Activated CD4-positive, alpha-beta T cell treated with anti-CD3 and anti-CD28 coated beads, Interleukin-2, amount 50 U/mL, for 1 hour (primary cell): ENCODE results near the gene ANO3.

ENCODE experiments used
- DNase-seq: peaks from one replicate; pipeline ENCODE4 v3.0.0-alpha.2; 2020

ANO3 gene

DNA sequence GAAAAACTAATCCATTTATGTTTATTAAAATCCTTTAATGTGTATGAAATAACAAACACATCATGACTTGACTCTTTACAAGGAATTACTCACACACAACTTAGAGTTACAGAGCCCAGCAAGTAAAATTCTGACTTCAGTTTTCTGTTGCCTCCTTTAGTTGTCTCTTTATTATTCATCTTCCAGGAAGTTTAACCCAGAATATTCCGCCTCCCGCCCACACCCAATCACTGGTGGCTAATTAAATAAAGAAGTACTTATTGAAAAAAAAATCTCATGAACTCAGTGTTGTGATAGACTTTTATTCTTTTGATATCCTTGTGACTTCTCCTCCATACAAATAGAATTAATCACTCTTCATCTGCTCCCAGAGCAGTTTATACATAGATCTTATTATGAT is 178.2 kb downstream of the ANO3 start:
- DNase-seq: no peak

DNA sequence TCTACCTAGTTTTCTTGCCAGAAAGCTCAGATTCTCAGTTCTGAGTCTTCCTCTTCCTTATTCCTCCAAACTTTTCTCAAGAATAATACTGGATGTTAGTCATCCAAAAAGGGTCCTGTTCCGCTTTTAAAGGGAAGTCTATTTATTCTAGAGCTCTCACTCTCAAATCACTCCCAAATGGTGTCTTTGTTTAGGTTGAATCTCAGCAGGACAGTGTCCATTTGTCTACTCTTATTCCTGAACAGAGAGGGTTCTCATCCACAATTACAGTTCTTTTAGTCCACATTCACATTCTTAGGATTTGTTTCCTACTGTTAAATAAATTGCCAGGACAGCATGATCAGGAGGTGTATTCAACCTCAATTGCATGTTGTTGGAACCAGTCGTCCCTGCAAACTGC is 178.8 kb downstream of the ANO3 start:
- no peak for DNase-seq

DNA sequence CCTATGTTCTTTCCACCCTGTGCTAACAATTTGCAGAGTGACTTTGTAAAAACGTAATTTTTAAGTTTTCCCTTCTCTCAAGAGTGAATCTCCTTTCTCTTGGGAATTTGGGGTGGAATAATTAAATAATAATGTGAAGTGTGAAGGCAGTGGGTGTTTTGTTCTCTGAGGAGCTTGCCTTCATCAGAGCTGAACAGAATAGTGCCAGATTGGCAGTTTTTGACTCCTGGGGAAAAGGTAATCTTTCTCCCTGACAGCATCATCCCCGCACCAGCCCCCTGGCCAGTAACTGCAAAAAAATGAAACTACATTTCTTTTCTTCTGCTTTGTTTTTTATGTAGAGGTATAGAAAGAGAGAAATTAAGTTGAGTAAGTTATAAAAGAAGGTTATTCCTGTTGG is 180.3 kb downstream of the ANO3 start:
- DNase-seq: no peak

DNA sequence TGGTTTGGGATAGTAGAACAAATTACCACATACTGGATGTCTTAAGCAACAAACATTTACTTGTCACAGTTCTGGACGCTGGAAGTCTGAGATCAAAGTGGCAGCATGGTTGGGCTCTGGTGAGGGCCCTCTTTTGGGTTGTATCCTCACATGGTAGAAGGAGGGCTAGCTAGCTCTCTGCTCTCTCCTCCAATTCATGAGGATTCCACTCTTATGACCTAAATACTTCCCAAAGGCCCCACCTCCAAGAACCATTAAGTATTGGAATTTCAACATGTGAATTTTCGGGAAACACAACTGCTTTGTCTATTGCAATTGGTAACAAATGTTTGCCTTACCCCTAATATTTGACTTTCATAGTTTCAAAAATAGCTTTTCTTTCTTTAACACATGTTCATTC is 187.5 kb downstream of the ANO3 start:
- DNase-seq: no peak

DNA sequence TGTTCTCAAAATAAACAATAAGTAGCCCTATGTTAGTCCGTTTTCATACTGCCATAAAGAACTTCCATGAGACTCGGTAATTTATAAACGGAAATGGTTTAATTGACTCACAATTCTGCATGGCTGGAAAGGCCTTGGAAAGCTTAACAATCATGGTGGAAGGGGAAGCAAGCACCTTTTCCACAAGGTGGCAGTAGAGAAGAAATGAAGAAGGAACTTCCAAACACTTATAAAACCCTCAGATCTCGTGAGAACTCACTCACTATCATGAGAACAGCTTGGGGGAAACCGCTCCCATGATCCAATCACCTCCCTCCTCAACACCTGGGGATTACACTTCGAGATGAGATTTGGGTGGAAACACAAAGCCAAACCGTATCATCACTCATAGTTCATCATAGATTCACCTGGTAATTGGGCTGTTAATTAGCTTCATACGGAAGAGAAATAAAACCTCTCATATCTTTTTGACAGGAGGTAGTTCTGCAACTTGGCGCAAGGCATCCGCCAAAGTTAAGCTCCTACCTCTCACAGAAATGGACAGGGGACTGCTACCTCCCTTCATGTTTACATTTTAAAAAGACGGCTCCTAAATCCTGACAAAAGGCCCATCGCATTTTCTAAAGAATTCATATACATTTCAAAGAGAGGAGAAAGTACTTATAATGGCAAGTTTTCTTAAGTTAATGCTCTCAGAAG is 191.1 kb downstream of the ANO3 start:
- no peak for DNase-seq

DNA sequence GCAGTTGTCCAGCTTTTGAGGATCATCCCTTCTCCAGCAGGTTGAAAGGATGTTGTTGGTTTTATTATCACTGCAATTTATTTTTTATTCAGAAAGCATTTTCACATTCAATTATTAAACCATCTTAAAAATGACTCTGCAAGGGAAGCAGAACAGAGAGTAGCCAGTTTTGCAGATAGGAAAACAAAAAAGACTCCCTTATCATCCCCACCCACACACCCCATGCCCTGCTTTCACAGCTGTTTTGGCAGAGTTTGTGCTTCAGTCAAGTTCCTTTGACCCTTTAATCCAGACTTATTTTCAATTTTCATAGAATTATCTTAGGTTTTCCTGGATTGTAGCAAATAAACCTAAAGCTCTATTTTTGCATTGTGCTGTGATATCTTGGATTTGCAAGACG is 195.8 kb downstream of the ANO3 start:
- no peak for DNase-seq

DNA sequence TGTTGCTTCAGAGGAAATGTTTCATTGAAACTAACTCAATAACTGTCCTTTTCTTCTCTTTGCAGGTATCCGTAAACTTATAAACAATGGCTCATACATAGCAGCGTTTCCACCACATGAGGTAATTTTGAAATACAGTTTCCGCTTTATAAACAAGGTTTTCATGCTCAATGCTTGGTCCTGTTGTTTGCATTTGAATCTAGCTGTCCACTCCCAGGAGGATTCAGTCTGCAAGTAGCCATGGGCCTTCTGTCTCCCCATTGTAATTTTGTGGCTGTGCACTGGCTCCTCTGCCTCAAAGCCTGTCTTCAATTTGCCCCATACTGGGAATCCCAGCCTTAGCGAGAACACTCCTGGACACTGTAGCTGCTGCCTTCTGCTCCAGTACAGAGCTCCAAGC is 205.4 kb downstream of the ANO3 start:
- no peak for DNase-seq

DNA sequence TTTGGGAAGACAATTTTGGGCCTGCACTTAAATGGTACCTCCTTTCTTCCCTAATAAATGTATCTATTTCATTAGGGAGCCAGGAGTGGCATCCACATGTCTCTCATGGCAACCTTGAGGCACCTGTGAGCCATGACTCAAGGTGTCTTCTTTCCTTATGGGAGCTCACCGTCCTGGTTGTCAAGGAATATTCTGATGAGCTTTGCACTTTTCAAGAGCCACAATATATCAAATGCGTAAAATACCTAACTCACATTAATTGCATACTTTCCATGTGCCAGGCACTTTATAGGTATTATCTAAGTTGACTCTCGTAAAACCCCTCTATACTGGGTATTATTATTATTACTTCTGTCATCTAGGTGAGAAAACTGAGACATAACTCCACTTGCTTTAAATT is 207.6 kb downstream of the ANO3 start:
- DNase-seq: no peak

DNA sequence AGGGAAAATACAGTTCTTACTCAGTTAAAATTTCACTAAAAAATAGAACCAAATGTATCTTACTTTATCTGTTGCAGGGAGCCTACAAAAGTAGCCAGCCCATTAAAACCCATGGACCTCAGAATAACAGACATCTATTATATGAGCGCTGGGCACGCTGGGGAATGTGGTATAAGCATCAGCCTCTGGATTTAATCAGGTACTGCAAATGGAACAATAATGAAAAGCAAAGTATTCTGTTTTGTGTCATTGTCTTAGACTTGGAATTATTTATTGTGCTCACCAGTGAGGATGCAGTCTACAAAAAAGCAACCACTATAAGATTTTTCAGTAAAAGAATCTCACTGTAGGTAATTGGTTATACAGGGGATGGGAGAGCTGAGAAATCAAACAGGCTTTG is 209.9 kb downstream of the ANO3 start:
- DNase-seq: no peak

DNA sequence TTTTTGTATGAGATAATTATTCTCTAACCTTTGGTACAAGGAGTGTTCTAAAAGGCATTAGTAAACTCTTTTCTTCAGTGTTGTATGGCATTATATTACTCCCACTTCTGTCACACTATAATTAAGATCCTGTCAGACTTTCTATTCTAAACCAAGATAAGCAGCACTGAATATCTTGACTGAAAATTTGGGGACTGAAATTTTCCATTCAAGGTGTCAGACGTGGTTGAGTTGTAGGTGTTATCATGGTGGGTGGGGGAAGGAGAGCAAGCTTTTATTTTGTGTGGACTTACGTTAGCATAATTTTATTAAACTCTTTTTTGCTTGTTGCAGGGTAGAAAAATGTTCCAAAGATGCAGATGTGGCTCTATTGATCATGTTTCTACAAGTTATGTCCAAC is 217.2 kb downstream of the ANO3 start:
- no peak for DNase-seq

DNA sequence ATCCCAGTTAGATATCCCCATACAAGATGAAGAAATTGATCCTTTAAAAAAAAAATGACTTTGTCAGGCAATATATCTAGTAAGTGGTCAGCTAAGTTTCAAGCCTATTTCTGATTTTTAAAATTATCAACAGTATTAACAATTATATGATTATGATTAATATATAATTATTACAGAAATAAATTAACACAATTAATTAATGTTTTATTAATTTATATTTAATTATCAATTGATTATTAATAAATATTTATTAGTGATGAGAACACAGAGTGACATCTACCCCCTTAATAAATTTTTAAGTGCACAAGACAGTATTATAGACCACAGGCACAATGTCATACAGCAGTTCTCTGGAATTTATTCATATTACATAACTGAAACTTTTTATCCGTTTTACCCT is 218.1 kb downstream of the ANO3 start:
- no peak for DNase-seq

DNA sequence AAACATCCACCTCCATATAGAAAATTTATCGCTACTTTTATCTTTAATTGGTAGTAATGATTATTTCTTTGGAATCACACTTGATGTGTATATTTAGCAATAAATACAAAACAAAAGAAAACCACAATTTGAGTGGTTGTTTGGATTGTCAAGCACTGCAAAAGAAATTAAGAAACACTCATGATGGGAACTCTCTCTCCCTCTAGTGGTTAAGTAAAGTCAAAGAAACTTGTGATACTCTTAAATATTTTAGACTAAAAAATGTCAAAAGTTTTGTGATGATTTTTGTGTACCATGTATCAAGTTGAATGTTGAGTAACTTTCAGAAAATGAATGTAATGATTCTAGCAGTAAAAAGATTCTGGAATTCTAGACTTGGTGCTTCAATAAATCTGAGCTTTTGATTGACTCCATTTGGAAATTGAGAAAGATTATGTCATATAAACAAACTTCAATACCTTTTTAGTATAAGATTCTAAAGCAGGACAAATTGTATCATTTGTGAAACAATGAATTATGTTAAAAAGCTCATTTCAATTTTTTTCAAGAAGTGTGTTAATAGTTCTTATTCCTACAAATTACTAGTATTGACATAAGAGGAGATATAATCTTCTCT is 219.4 kb downstream of the ANO3 start:
- DNase-seq: no peak

DNA sequence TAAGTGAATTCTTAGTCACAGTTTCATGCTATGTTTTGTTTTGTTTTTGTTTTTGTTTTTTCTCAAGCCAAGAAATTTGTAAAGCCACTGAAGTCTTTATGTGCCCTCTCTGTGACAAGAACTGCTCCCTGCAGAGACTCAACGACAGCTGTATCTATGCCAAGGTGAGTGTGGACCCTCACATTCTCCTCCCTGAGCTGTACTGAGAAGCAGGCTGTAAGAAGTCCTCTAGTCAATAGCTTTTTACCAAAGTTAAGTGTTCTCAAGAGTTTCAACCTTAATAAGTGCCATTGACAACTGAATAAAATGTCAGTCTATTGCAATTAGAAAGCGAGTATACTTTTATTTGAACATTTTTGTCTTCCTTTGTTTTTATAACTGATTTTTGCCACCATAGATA is 221.3 kb downstream of the ANO3 start:
- DNase-seq: no peak

DNA sequence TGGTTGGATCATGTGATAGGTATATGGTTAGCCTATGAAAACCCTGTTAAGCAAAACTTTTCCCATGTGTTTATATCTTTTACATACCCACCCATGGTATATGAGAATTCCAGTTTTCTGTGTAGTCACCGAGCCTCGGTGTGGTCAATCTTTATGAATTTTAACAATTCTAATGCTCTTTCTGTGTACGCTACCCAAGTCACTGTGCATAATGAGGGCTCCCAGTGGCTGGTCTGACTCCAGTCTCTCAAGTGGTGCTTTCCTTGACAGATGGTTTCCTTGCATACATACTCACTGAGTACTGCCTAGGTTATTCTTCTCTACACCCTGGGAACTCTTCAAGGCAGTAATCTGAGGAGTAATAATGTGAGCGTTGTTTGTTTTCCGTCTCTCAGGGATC is 222.5 kb downstream of the ANO3 start:
- no peak for DNase-seq

DNA sequence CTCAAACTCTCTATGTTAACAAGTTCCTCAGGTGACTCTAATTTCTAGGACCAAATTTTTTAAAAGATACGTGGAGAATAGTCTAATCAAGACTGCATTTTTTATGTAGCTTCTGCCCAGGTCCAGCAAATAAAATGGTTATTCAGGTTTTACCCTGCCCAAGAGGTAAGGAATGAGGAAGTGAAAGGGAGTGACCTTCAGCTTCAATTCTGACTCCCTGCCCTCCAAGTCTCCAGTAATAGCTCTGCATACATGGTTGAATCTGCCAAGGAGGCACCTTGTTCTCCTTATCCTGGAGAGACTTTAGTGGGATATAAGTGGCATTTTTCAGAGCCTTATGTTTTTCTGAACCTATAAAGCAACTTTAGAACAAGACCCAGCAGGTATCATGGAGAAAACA is 224.7 kb downstream of the ANO3 start:
- DNase-seq: no peak

DNA sequence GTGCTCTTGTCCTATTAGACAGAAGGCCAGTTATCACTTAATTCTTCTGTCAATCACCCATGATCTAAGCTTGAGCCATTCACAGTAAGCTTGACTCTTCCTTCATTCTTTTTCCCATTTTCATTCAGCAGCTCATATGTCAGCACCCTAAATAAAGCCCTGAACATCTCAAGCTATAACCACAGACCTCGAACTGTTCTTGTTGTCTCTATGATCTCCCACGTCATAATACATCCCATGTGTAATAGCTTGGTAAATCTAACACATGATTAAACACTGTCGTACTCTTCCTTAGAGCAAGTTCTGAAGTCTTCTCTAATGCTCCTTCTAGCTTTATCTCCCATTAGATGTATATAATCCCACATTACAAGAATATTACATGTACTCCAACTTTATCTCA is 225.7 kb downstream of the ANO3 start:
- DNase-seq: no peak

DNA sequence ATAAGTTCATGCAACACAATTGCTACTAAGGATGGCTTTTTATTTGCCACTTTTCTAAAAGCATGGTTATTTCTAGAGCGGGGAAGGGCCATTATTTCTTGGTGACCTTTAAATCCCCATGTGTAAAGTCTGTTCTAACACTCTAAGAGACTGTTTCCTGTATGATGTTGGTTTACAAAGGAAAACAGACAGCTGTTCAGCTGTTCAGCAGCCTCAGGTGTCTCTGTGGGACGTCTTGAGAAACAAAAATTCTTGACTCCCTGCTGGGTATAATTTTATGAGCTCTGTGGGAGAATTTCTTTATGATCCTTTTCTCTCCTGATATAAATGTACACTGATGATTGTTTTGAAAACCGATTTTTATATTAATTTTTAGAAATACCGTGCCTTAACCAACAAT is 226.3 kb downstream of the ANO3 start:
- DNase-seq: no peak

DNA sequence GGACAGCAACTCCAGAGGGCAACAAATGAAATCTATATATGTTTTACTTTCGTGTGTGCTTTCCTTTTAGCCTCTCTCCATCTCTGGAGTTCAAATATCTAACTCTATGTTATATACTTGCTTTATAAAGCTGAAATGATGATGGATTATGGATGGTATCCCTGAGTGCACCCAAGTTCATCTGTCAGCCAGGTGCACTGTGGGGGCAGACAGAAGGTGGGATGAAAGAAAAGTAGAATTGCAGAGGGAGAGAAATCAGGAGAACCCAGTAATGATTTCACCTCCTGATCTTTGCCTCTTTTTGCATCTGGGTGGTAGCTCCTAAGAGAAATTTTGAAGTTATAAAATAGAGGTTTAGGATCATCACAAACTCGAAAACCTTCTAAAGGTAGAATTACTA is 237.7 kb downstream of the ANO3 start:
- no peak for DNase-seq

DNA sequence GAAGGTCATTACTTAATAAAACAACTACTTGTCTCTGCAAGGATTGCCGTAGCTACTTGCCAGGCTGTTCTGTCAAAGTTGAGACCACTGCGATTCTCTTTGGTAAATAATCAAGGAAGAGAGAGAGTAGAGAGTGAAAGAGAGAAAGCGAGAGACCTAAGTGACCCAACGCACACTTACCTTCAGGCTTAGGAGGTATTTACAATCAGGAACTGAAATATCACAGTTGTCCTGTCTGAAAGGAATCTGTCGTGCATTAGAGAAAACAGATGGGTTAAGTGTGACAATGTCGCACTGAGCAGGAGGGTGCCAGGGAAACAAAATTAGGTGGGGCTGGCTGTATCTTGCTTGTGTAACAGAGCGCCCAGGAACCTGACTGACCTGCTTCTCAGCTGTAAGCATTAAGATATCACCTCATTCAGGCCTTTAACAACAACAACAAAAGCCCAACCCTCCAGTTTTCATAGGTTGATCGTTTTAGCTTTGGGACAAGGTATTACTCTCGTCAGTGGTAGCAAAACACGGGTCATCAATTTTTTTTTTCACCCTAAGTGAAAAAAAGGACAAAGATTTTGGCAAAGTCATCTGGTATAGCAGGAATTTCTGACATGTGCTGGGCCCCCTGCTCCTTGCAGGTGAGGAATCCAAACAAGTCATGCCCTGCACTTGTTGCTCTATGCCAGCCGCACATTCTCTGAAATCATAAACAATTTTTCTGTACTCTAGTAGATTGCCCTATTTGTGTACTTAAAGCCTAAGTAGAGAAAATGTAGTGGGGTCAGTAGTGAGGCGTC is 240.1 kb downstream of the ANO3 start, which contains the start of gene MUC15:
MUC15 (minus strand) TSS at position 403 of the 794 bp plus-strand sequence. CDS start 5,169 bp downstream, outside the sequence.
- DNase-seq: no peak

DNA sequence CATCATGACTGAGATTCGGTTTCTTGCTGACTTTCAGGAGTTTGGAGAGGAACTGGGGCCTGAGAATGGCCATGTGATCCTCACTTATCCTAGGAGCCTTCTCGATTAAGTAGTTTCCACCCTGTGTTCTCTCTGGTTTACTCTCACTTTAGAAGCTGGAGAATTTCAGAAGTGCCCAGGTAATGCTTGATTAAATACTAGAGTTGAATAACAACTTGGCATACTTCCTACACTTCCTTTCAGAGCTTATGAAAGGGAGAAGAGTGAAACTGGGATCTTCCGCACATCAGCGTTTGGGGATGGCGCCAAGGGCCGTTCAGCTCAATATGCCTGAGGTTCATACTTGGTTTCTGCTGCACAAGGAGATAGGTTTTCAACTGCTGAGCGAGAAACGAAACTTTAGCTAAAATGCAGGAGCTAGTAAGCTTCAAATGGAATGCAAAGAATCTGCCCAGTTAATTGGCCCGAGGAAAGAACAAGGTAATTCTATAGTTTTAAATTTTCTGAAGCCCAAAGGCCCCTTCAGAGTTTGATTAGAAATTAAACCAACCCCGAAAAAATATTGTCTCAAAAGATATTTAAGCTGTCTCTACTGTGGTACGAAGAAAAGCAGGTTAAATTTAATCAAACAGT is 241.0 kb downstream of the ANO3 start:
- no peak for DNase-seq

DNA sequence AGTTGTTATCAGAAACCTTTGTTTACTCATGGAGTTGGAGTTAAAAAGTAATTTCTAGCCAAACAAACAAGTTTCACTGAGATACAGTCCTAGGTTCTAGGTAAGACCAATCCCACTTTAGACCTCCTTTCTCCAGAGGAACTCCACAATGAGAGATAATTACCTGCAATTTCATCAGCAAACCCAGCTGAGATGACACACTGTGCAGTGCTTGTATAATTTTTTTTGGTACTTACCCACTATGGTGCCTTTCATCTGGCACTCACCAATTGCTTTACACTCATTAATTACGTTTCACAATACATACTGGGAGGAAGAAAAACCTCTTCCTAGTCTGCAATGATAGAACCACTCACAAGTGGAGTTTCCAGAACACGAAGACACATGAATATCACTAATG is 242.0 kb downstream of the ANO3 start:
- no peak for DNase-seq

DNA sequence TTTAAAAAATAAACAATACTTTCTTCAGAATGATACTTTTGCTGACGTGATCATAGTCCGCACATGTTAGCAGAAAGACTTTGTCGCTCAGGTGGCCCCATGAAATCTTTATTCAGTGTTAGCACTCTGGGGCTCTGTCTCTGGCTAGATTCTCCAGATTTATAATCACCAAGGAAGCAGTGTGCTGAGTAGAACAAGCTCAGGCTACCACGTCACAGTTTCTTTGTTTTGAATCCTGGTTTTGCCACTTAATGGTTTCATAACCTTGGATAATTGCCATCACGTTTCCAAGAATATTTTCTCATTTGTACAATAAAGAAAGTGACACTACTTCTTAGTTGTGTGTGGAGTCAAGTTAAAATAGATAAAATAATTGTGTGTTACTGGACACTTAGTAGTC is 244.0 kb downstream of the ANO3 start:
- DNase-seq: no peak

DNA sequence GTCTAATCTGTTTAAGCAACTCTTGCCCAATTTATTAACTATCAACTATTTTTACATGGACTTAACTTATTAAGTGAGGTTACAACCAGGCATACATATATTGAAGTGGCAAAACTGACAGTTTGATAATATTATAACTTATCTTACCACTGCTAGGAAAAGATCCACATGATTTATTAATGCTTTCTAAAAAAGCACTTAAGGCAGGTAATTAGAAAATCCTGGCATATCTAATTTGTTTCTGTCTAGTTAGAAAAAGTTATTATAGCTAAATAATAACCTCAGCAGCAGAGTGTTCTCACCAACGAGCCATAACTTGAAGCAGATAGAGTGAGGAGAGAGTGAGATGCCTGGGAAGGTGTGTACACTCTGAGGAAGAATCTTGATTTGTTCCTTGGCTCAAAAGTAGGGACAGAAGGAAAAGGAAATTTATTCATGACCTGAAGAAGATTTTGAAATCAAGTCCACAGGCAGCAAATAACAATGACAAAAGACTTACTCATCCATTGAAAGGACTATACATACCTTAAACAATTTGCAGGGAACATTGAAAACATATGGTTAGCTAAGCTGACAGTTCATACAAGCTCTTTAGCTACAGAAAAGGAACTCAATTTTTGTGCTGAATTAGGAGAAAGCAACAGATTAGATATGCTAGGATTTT is 247.2 kb downstream of the ANO3 start:
- DNase-seq: no peak
